ENCODE measurements around the gene MED12L.
A peak's percentile ranks its signal among the peaks of the same experiment; 100 is the strongest.

MED12L gene

DNA sequence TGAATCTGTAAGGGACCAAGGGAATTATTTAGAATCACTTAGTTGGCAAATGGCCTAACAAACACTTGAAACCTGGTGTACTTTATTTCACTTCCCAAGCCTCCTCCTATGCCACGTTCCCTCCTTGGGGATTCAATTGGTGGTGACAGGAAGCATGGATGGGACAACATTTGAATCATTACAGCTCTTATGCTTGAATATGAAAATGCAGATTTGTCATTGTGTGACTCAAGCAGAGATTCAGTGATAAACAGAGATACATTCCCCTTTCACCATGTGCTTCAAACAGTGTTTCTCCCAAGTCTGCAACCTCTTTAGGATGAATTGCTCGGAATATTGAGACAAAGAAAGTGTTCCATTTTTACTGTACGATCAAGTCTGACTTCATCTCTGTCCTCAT is 32.7 kb upstream of the MED12L start:
- TF ChIP-seq, protein P1, sequence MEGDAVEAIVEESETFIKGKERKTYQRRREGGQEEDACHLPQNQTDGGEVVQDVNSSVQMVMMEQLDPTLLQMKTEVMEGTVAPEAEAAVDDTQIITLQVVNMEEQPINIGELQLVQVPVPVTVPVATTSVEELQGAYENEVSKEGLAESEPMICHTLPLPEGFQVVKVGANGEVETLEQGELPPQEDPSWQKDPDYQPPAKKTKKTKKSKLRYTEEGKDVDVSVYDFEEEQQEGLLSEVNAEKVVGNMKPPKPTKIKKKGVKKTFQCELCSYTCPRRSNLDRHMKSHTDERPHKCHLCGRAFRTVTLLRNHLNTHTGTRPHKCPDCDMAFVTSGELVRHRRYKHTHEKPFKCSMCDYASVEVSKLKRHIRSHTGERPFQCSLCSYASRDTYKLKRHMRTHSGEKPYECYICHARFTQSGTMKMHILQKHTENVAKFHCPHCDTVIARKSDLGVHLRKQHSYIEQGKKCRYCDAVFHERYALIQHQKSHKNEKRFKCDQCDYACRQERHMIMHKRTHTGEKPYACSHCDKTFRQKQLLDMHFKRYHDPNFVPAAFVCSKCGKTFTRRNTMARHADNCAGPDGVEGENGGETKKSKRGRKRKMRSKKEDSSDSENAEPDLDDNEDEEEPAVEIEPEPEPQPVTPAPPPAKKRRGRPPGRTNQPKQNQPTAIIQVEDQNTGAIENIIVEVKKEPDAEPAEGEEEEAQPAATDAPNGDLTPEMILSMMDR (IDR thresholded peaks at IDR 0.05), result no peak

DNA sequence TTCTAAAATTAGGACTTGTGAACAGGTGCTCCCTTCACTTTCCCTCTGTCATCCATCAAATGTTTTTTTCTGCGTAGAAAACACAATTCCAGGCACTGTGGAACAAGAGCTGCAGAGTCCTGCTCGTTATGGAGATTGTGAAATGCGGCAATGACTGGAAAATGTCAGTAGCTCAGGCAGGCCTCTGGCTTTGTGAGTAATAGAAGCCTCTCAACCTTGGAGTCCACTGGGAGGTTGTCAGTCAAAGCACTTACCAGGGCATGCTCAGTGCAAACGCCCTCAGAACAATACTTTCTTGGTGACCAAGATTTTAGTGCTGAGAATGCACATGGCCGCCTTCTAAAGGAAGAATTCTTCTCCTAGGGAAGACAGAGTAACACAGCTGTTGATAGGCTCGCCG is 26.7 kb upstream of the MED12L start:
- TF ChIP-seq, protein P1 (IDR thresholded peaks at IDR 0.05), result no peak

DNA sequence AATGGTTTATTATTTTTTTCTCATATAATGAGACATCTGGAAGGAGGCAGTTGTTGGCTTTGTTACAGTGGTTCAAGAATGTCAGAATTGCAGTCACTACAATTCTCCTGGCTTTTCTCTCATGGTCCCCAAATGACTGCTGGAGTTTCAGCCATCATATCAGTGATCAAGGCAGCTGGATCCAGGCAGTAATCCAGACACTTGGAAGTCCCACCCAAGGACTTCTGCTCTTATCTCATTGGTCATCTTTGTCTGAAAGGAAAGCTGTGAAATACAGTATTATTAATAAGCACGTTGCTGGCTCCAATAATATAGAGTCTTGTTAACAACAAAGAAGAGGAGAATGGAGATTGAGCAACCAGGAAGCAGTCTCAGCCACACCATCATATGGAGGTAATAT is 22.9 kb upstream of the MED12L start:
- TF ChIP-seq, protein P1 (IDR thresholded peaks at IDR 0.05), result no peak

DNA sequence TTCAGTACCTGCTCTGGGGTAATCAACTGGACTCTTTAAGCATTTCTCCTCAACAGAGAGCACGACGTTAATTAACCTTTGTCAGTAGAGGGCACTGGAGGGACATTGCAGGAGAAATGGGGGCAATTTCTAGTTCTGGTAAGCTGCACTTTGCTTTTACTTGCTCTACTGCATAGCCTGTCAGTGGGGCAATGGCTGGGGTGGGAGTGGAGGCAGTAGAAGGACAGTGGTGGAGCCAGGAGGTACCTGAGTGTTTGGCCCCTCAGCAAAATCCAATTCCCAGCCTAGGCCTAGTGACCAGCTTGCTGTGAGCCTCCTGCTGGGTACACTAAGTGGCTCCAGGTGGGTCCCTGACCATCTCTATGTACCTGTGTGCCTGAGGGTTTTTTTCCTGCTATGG is 18.3 kb upstream of the MED12L start:
- TF ChIP-seq, protein P1 (IDR thresholded peaks at IDR 0.05), result peak; percentile 40

DNA sequence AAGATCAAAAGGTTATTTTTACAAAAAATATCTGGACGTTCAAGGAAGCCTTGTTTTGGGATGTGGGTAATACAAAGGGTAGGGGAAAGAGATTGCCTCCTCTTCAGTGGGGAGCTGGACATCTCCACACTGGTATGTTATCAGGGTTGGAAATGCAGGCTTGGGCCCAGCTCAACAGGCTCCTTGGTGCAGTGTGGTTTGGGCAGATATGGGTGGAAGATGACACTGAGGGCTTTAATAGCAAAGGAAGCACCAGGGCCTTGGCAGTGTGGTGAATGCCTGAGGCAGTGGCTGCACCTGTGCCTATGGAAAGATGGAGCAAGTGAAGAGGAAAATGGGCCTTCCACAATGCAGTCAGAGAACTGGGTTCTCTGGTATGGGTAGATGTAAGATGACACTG is 11.2 kb upstream of the MED12L start:
- TF ChIP-seq, protein P1 (IDR thresholded peaks at IDR 0.05), result no peak

DNA sequence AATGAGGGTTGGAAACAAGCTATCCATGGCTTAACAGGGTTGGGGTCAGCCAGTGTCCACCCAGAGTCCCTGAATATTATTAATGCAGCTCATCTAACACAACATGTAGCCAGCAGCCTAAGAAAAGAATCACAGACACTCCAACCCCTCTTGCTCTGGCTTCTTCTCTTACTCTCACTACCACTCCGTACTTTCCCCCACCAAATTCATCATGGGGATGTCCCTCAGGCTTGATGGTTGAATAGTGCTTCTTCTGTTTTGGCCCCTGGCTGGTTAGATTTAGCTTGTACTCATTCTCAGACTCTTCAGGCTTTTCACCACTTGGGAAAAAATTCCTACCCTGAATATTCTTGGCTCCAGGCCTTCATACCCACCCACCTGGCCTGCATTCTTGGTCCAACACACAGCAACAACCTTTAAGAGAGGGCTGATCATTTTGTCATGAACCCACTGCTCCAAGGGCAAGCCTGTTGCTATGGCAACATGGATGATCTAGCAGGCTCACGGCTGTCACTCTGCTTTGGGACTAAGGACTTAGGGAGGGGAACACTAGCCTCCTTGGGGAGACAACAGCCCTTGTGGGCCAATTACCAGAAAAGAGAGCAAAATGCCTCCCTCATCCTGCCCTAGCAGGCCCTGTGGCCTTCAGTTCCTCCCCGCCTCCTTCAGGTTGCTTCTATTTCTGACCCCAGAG is 9.4 kb upstream of the MED12L start:
- TF ChIP-seq, protein P1 (IDR thresholded peaks at IDR 0.05), result no peak

DNA sequence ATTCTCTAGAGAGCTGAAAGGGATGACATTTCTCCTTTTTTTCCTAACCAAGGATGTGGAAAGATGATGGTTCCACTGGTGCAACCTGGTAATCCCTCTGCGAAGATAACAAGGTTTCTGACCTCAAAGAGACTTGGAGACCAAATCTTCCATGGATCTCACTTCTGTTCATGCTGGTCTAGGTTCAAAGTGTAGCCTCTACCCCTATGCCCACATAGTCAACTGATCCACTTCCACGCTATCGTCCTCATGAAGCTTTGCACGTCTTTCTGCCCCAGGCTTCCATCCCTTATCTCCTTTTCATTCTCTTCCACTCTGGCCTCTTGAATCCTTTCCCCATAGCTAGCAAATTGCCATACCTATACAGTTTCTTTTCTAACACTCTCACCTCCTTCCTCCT is 8.8 kb upstream of the MED12L start:
- TF ChIP-seq, protein P1 (IDR thresholded peaks at IDR 0.05), result no peak
